IMR-90 (cell line): ENCODE data around the gene ZBTB40. TPM values are rescaled to one million over a fixed set of nuclear protein-coding genes. Genes with fewer than 3 reads are reported as not detected.

Experiments used
- ATAC-seq: fragments of 200-7000 bp; cut with Tn5 transposase; 2 replicates; pipeline ENCODE4 v1.9.1; 2020; ENCODE audit warnings: low read depth, mild to moderate bottlenecking, moderate library complexity
- BruUV-seq: library from RNA; stranded (reverse); fragments of 400-500 nt; replicated peaks from 2 replicates; lab custom pipeline; 2021; lab: Mats Ljungman, UMichigan
- CTCF ChIA-PET: fragments of 300-600 bp; formaldehyde crosslinking; extraction: SDS; loops from one replicate; lab custom pipeline; 2021; ENCODE audit warnings: antibody characterized with exemption; lab: Yijun Ruan, JAX
- POLR2A ChIA-PET: fragments of 300-600 bp; sonication (Branson Sonifier 250); formaldehyde crosslinking; loops from one replicate; lab custom pipeline; 2022; ENCODE audit warnings: antibody characterized with exemption; ENCODE audit not compliant: unreplicated experiment; lab: Charles Lee
- DNase-seq: peaks from one replicate; pipeline ENCODE4 v3.0.0; 2013
- H2AFZ ChIP-seq: replicated peaks from 2 replicates; pipeline ENCODE3; 2013; ENCODE audit warnings: low read length, mild to moderate bottlenecking; ENCODE audit not compliant: poor library complexity
- H2AK5ac ChIP-seq: 2 replicates; pipeline ENCODE4 v1.6.1; 2013; ENCODE audit warnings: low read depth, low read length, inconsistent platforms
- H2AK9ac ChIP-seq: replicated peaks from 2 replicates; pipeline ENCODE3; 2013; ENCODE audit warnings: mild to moderate bottlenecking, low read depth, low read length, moderate library complexity; ENCODE audit not compliant: poor library complexity
- H2BK120ac ChIP-seq: 2 replicates; pipeline ENCODE4 v1.6.1; 2013; ENCODE audit warnings: low read depth, low read length, inconsistent platforms
- H2BK15ac ChIP-seq: 3 replicates; pipeline ENCODE4 v1.6.1; 2013; ENCODE audit warnings: low read depth, low read length, inconsistent platforms
- H2BK20ac ChIP-seq: 2 replicates; pipeline ENCODE4 v1.6.1; 2013; ENCODE audit warnings: low read depth, mild to moderate bottlenecking, inconsistent platforms, low read length, moderate library complexity
- H2BK5ac ChIP-seq: 2 replicates; pipeline ENCODE4 v1.6.1; 2013; ENCODE audit warnings: mild to moderate bottlenecking, low read depth, low read length, inconsistent platforms; ENCODE audit not compliant: poor library complexity, severe bottlenecking
- H3K14ac ChIP-seq: replicated peaks from 2 replicates; pipeline ENCODE4 v1.6.1; 2013; ENCODE audit warnings: low read depth, low read length, inconsistent platforms
- H3K18ac ChIP-seq: 2 replicates; pipeline ENCODE4 v1.6.1; 2013; ENCODE audit warnings: low read depth, low read length, control low read depth
- H3K23ac ChIP-seq: 2 replicates; pipeline ENCODE4 v1.6.1; 2013; ENCODE audit warnings: low read depth, low read length, inconsistent platforms
- H3K27ac ChIP-seq: 2 replicates; pipeline ENCODE4 v1.5.1; 2013; ENCODE audit warnings: mild to moderate bottlenecking, control low read depth, low read length; ENCODE audit not compliant: insufficient read depth
- H3K27me3 ChIP-seq: 2 replicates; pipeline ENCODE4 v1.6.1; 2013; ENCODE audit warnings: low read length; ENCODE audit not compliant: control insufficient read depth, insufficient read depth
- H3K36me3 ChIP-seq: 2 replicates; pipeline ENCODE4 v1.6.1; 2013; ENCODE audit warnings: low read length, mixed read lengths; ENCODE audit not compliant: control insufficient read depth, insufficient read depth
- H3K4ac ChIP-seq: 2 replicates; pipeline ENCODE4 v1.6.1; 2013; ENCODE audit warnings: low read depth, low read length, inconsistent platforms
- H3K4me1 ChIP-seq: 2 replicates; pipeline ENCODE4 v1.6.1; 2013; ENCODE audit warnings: low read length, mixed read lengths; ENCODE audit not compliant: control insufficient read depth, insufficient read depth
- H3K4me2 ChIP-seq: 2 replicates; pipeline ENCODE4 v1.6.1; 2013; ENCODE audit warnings: low read depth, mild to moderate bottlenecking, control low read depth, low read length, moderate library complexity
- H3K4me3 ChIP-seq: 2 replicates; pipeline ENCODE4 v1.5.1; 2013; ENCODE audit warnings: low read depth, mild to moderate bottlenecking, control low read depth, low read length, moderate library complexity; ENCODE audit not compliant: insufficient read depth
- H3K56ac ChIP-seq: 2 replicates; pipeline ENCODE4 v1.6.1; 2013; ENCODE audit warnings: low read length, inconsistent platforms; ENCODE audit not compliant: insufficient read depth; ENCODE audit errors: extremely low read depth
- H3K79me1 ChIP-seq, 2 experiments: 2 replicates each; pipeline ENCODE4 v1.6.1; 2013; ENCODE audit warnings: low read length in 2 of 2, inconsistent platforms in 1 of 2, low read depth in 1 of 2
- H3K9ac ChIP-seq: 2 replicates; pipeline ENCODE4 v1.6.1; 2013; ENCODE audit warnings: low read depth, low read length, control low read depth
- H3K9me1 ChIP-seq: 2 replicates; pipeline ENCODE4 v1.6.1; 2013; ENCODE audit warnings: low read length, inconsistent platforms; ENCODE audit not compliant: insufficient read depth
- H3K9me3 ChIP-seq: 2 replicates; pipeline ENCODE4 v1.6.1; 2013; ENCODE audit warnings: low read length; ENCODE audit not compliant: control insufficient read depth, insufficient read depth
- H4K20me1 ChIP-seq: 2 replicates; pipeline ENCODE4 v1.6.1; 2013; ENCODE audit warnings: low read length, inconsistent platforms; ENCODE audit not compliant: insufficient read depth
- H4K5ac ChIP-seq: 2 replicates; pipeline ENCODE4 v1.6.1; 2013; ENCODE audit warnings: mild to moderate bottlenecking, low read depth, low read length, control low read depth
- H4K8ac ChIP-seq, 2 experiments: 2 replicates each; pipeline ENCODE4 v1.6.1; 2013; ENCODE audit warnings: low read depth in 2 of 2, low read length in 2 of 2, control low read depth in 1 of 2, inconsistent platforms in 1 of 2
- H4K91ac ChIP-seq: 2 replicates; pipeline ENCODE4 v1.6.1; 2013; ENCODE audit warnings: low read depth, low read length, inconsistent platforms; ENCODE audit not compliant: insufficient read depth
- BHLHE40 ChIP-seq: fragments of 150-350 bp; IDR thresholded peaks from 2 replicates; pipeline ENCODE4 v1.6.1; 2016; ENCODE audit warnings: mild to moderate bottlenecking, low read depth, low read length
- CEBPB ChIP-seq: IDR thresholded peaks from 2 replicates; pipeline ENCODE4 v1.6.1; 2012; ENCODE audit warnings: low read depth, low read length, improper control_type of control experiment
- CHD1 ChIP-seq: IDR thresholded peaks from 2 replicates; pipeline ENCODE4 v1.6.1; 2012; ENCODE audit warnings: low read depth, low read length, improper control_type of control experiment
- MAFK ChIP-seq: IDR thresholded peaks from 2 replicates; pipeline ENCODE4 v1.6.1; 2012; ENCODE audit warnings: low read depth, low read length, improper control_type of control experiment
- MXI1 ChIP-seq: IDR thresholded peaks from 2 replicates; pipeline ENCODE4 v1.6.1; 2012; ENCODE audit warnings: low read depth, mild to moderate bottlenecking, low read length, moderate library complexity, borderline replicate concordance
- POLR2A ChIP-seq: IDR thresholded peaks from 2 replicates; pipeline ENCODE4 v1.6.1; 2012; ENCODE audit warnings: mild to moderate bottlenecking, low read depth, low read length
- RAD21 ChIP-seq: IDR thresholded peaks from 2 replicates; pipeline ENCODE4 v1.6.1; 2012; ENCODE audit warnings: low read length, improper control_type of control experiment
- RCOR1 ChIP-seq: IDR thresholded peaks from 2 replicates; pipeline ENCODE4 v1.6.1; 2012; ENCODE audit warnings: mild to moderate bottlenecking, low read length, improper control_type of control experiment; ENCODE audit not compliant: insufficient replicate concordance
- RFX5 ChIP-seq: IDR thresholded peaks from 2 replicates; pipeline ENCODE4 v1.8.0; 2012; ENCODE audit warnings: low read depth, mild to moderate bottlenecking, low read length, moderate library complexity
- SMC3 ChIP-seq: fragments of 150-350 bp; IDR thresholded peaks from 2 replicates; pipeline ENCODE4 v1.6.1; 2016; ENCODE audit warnings: low read depth, mild to moderate bottlenecking, antibody characterized with exemption, low read length, moderate library complexity
- WGBS, 2 experiments: methylation state at CpG; one replicate each; pipeline versions ENCODE4 v1.1.5 to v1.1.7; 2013; ENCODE audit warnings: missing lambda C conversion rate in 2 of 2; ENCODE audit not compliant: insufficient read length in 1 of 2; ENCODE audit errors: extremely low coverage in 2 of 2; 5-methylcytosine and 5-hydroxymethylcytosine counted together
- dilution Hi-C: fragments of 300-500 bp; cut with HindIII; formaldehyde crosslinking; loops from one replicate; pipeline ENCODE4 v1.14.3; 2018; ENCODE audit warnings: low sequenced_read_pairs; ENCODE audit not compliant: unreplicated experiment
- in situ Hi-C: fragments of 300-500 bp; cut with MboI; formaldehyde crosslinking; loops from 3 replicates; pipeline ENCODE4 v1.14.3; 2019; ENCODE audit warnings: low sequenced_read_pairs, inconsistent platforms, mixed read lengths
- intact Hi-C: fragments of 100-400 bp; cut with micrococcal nuclease; formaldehyde crosslinking; loops from 2 replicates; pipeline ENCODE4 v1.10.0; 2022
- polyA plus RNA-seq, 3 experiments: library from polyadenylated mRNA; depleted of rRNA; stranded (reverse); fragments of >200 nt; gene quantifications; 2 replicates each; pipeline ENCODE4 v1.2.3, GENCODE V29; 2012; ENCODE audit warnings: low replicate concordance in 1 of 3
- total RNA-seq: library from RNA; depleted of rRNA; stranded (reverse); fragments of >200 nt; gene quantifications from 2 replicates; pipeline ENCODE4 v1.2.3, GENCODE V29; 2012
- TF ChIP-seq, protein P1 (sequence below): fragments of 150-350 bp; IDR thresholded peaks from 2 replicates; pipeline ENCODE4 v1.6.1; 2016; ENCODE audit warnings: low read depth, mild to moderate bottlenecking, low read length, moderate library complexity, borderline replicate concordance
- TF ChIP-seq, protein P2 (sequence below): fragments of 150-350 bp; IDR thresholded peaks from 2 replicates; pipeline ENCODE4 v1.6.1; 2017; ENCODE audit warnings: mild to moderate bottlenecking, antibody characterized with exemption, low read length, low read depth
- TF ChIP-seq, protein P3 (sequence below): conservative IDR thresholded peaks from 2 replicates; pipeline ENCODE4 v1.5.1; 2012; ENCODE audit warnings: mild to moderate bottlenecking, low read depth, low read length, improper control_type of control experiment

ZBTB40 gene
- total and polyA plus RNA-seq, 2 of the 4 experiments (the other 2 are of a cell fraction) = 6.0 to 9.7 TPM

DNA sequence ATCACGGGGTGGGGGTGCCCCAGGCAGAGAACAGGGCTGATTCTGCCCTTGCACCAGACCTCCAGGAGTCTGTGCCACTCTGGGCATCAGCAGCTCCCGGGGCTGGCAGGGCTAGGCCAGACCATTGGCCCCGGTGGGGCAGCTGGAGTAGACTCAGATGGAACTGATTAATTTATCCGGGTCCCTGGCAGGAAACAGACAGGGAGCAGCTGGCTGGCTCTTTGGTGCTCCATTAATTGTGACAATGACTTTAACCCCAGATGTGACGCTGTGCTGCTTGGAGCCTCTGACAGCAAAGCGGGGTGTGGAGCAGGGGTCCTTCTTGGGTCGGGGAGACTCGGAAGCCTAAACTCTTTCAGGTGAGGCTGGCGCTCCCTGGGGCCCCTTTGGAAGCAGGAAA, 121.2 kb downstream of the ZBTB40 start:
- Histone ChIP-seq H3K23ac (no peak overlapping the region), H3K9me3 (no peaks in the 10 kb centered on the region), H2BK20ac (no peak overlapping the region), H3K4ac (no peak overlapping the region), H4K20me1 (no peaks in the 10 kb centered on the region), H2AK5ac (no peak overlapping the region), H3K14ac (no peak overlapping the region), H2BK15ac (no peak overlapping the region), H3K4me2 (no peak overlapping the region), H2AK9ac (no peak overlapping the region), H3K4me1 (no peaks in the 10 kb centered on the region), H3K27ac (no peak overlapping the region), H3K9ac (no peak overlapping the region), H2AFZ (no peak overlapping the region), H3K4me3 (no peak overlapping the region), H3K36me3 (no peaks in the 10 kb centered on the region), H2BK120ac (no peak overlapping the region), H2BK5ac (no peak overlapping the region), H3K79me1 (no peaks in the 10 kb centered on the region), H4K91ac (no peak overlapping the region), H3K27me3 (peaks cover 50% of the 10 kb centered on the region), H3K18ac (no peak overlapping the region), H4K8ac (no peak overlapping the region), H3K9me1 (no peaks in the 10 kb centered on the region; the same call in 1 of the 2 replicates), H3K56ac (no peak overlapping the region), H4K5ac (no peak overlapping the region)
- dilution Hi-C loops (no loop called here), intact Hi-C loops (no loop called here), in situ Hi-C loops (no loop called here)
- POLR2A ChIA-PET = no interaction called here
- TF ChIP-seq MAFK = no peak
- TF ChIP-seq CEBPB = no peak
- no peak for TF ChIP-seq POLR2A
- no peak for TF ChIP-seq RFX5
- TF ChIP-seq RCOR1 = no peak
- TF ChIP-seq CHD1 = no peak
- TF ChIP-seq RAD21 = no peak
- TF ChIP-seq SMC3 = no peak
- TF ChIP-seq, protein P1, sequence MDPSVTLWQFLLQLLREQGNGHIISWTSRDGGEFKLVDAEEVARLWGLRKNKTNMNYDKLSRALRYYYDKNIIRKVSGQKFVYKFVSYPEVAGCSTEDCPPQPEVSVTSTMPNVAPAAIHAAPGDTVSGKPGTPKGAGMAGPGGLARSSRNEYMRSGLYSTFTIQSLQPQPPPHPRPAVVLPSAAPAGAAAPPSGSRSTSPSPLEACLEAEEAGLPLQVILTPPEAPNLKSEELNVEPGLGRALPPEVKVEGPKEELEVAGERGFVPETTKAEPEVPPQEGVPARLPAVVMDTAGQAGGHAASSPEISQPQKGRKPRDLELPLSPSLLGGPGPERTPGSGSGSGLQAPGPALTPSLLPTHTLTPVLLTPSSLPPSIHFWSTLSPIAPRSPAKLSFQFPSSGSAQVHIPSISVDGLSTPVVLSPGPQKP = no peak
- TF ChIP-seq BHLHE40 = no peak
- TF ChIP-seq, protein P2, sequence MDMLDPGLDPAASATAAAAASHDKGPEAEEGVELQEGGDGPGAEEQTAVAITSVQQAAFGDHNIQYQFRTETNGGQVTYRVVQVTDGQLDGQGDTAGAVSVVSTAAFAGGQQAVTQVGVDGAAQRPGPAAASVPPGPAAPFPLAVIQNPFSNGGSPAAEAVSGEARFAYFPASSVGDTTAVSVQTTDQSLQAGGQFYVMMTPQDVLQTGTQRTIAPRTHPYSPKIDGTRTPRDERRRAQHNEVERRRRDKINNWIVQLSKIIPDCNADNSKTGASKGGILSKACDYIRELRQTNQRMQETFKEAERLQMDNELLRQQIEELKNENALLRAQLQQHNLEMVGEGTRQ = no peak
- TF ChIP-seq, protein P3, sequence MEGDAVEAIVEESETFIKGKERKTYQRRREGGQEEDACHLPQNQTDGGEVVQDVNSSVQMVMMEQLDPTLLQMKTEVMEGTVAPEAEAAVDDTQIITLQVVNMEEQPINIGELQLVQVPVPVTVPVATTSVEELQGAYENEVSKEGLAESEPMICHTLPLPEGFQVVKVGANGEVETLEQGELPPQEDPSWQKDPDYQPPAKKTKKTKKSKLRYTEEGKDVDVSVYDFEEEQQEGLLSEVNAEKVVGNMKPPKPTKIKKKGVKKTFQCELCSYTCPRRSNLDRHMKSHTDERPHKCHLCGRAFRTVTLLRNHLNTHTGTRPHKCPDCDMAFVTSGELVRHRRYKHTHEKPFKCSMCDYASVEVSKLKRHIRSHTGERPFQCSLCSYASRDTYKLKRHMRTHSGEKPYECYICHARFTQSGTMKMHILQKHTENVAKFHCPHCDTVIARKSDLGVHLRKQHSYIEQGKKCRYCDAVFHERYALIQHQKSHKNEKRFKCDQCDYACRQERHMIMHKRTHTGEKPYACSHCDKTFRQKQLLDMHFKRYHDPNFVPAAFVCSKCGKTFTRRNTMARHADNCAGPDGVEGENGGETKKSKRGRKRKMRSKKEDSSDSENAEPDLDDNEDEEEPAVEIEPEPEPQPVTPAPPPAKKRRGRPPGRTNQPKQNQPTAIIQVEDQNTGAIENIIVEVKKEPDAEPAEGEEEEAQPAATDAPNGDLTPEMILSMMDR = no peak
- no peak for TF ChIP-seq MXI1
- DNase-seq (no peak), ATAC-seq (no peak)
- WGBS, 2 experiments = 11% methylated on average over 5 of the region's 9 CpGs; no CpG with 5 or more reads in 1 of the 2 experiments
- no TSS peak for BruUV-seq
- CTCF ChIA-PET = interaction anchor here (0.9 kb wide), 1 partner anchor 44 kb away, joined by 3 read pairs; no protein-coding TSS in a partner anchor
